BLaER1 treated with 17β-estradiol and CSF1 and Interleukin-3, amounts not matched to agents 10 nM and 100 nM (cell line): ENCODE measurements around the gene CHCHD6.
A peak's percentile ranks its signal among the peaks of the same experiment; 100 is the strongest.

Experiments used
- H3K27ac ChIP-seq, 11 experiments: shearing (Covaris generic); formaldehyde crosslinking; 2 replicates each; pipeline ENCODE4 v1.8.1; 2022
- H3K27me3 ChIP-seq, 11 experiments: shearing (Covaris generic); formaldehyde crosslinking; 2 replicates each; pipeline ENCODE4 v1.8.1; 2022
- H3K36me3 ChIP-seq, 11 experiments: shearing (Covaris generic); formaldehyde crosslinking; 2 replicates each; pipeline ENCODE4 v1.8.1; 2022
- H3K4me1 ChIP-seq, 10 experiments: shearing (Covaris generic); formaldehyde crosslinking; 2 replicates each; pipeline ENCODE4 v1.8.1; 2022
- H3K4me2 ChIP-seq, 11 experiments: shearing (Covaris generic); formaldehyde crosslinking; 2 replicates each; pipeline ENCODE4 v1.8.1; 2022
- H3K4me3 ChIP-seq, 10 experiments: shearing (Covaris generic); formaldehyde crosslinking; 2 replicates each; pipeline ENCODE4 v1.8.1; 2022
- H3K9ac ChIP-seq, 11 experiments: shearing (Covaris generic); formaldehyde crosslinking; 2 replicates each; pipeline ENCODE4 v1.8.1; 2022
- H3K9me3 ChIP-seq, 11 experiments: shearing (Covaris generic); formaldehyde crosslinking; replicated peaks in 1 of 11; 2 replicates each; pipeline ENCODE4 v1.8.1; 2022
- H4K20me1 ChIP-seq, 11 experiments: shearing (Covaris generic); formaldehyde crosslinking; 2 replicates each; pipeline ENCODE4 v1.8.1; 2022
- Cebpa-rat ChIP-seq, 11 experiments: shearing (Covaris generic); IDR thresholded peaks; 2 replicates each; pipeline ENCODE4 v1.8.1; 2022

CHCHD6 gene

GRCh38 chr3:126659915-126660886, 43.8 kb upstream of the CHCHD6 start:
- H3K36me3 ChIP-seq = no peaks in the 10 kb centered on the region
- H3K9me3 ChIP-seq = peaks cover 24 to 46% (median 33%) of the 10 kb centered on the region in 11 experiments
- no peak overlapping the region for H3K27ac ChIP-seq
- H3K4me2 ChIP-seq = no peak overlapping the region
- H3K9ac ChIP-seq = no peak overlapping the region
- peaks cover 0 to 10% (median 0%) of the 10 kb centered on the region in 11 experiments; a peak in 1 of 22 replicates for H4K20me1 ChIP-seq
- peaks cover 0 to 8% (median 0%) of the 10 kb centered on the region in 10 experiments; a peak in 3 of 20 replicates for H3K4me1 ChIP-seq
- H3K4me3 ChIP-seq = no peak overlapping the region
- H3K27me3 ChIP-seq = peaks cover 13 to 19% (median 16%) of the 10 kb centered on the region in 11 experiments
- no peak for TF ChIP-seq Cebpa-rat (IDR thresholded peaks at IDR 0.05)

- no peak for TF ChIP-seq Cebpa-rat (IDR thresholded peaks at IDR 0.05)
- no peak overlapping the region for H3K4me2 ChIP-seq
- peaks cover 0 to 7% (median 2%) of the 10 kb centered on the region in 10 experiments; a peak in 6 of 20 replicates for H3K4me1 ChIP-seq
- H4K20me1 ChIP-seq = peaks cover 0 to 10% (median 0%) of the 10 kb centered on the region in 11 experiments; a peak in 1 of 22 replicates
- H3K27ac ChIP-seq = no peak overlapping the region
- H3K36me3 ChIP-seq = no peaks in the 10 kb centered on the region
- H3K4me3 ChIP-seq = no peak overlapping the region
- H3K9ac ChIP-seq = no peak overlapping the region
- H3K9me3 ChIP-seq = peaks cover 24 to 46% (median 33%) of the 10 kb centered on the region in 11 experiments
- H3K27me3 ChIP-seq = peaks cover 0 to 4% (median under 1%) of the 10 kb centered on the region in 11 experiments; a peak in 6 of 22 replicates
Measured at GRCh38 chr3:126661532-126662364, 42.3 kb upstream of the CHCHD6 start.

GRCh38 chr3:126663257-126663656, 40.8 kb upstream of the CHCHD6 start:
- Histone ChIP-seq H3K9ac (no peak overlapping the region), H3K4me3 (no peak overlapping the region), H3K27ac (no peak overlapping the region), H3K27me3 (no peaks in the 10 kb centered on the region), H4K20me1 (0 out of 22 replicates have a peak, but pooled peaks cover 0 to 10% (median 0%) of the 10 kb centered on the region in 11 experiments), H3K36me3 (no peaks in the 10 kb centered on the region), H3K4me2 (no peak overlapping the region), H3K9me3 (peaks cover 21 to 39% (median 30%) of the 10 kb centered on the region in 11 experiments), H3K4me1 (peaks cover 0 to 6% (median 2%) of the 10 kb centered on the region in 10 experiments; a peak in 6 of 20 replicates)
- no peak for TF ChIP-seq Cebpa-rat (IDR thresholded peaks at IDR 0.05)

- 0 out of 22 replicates have a peak, but pooled peaks cover 0 to 10% (median 0%) of the 10 kb centered on the region in 11 experiments for H4K20me1 ChIP-seq
- no peak overlapping the region for H3K4me3 ChIP-seq
- no peak overlapping the region for H3K4me2 ChIP-seq
- no peaks in the 10 kb centered on the region for H3K36me3 ChIP-seq
- H3K4me1 ChIP-seq = peaks cover 0 to 6% (median 2%) of the 10 kb centered on the region in 10 experiments; a peak in 6 of 20 replicates
- no peaks in the 10 kb centered on the region for H3K27me3 ChIP-seq
- H3K27ac ChIP-seq = no peak overlapping the region
- peaks cover 17 to 34% (median 25%) of the 10 kb centered on the region in 11 experiments for H3K9me3 ChIP-seq
- no peak for TF ChIP-seq Cebpa-rat (IDR thresholded peaks at IDR 0.05)
- H3K9ac ChIP-seq = no peak overlapping the region
Measured at GRCh38 chr3:126663750-126664149, 40.3 kb upstream of the CHCHD6 start.

- Histone ChIP-seq H3K9me3 (peaks cover 11 to 25% (median 17%) of the 10 kb centered on the region in 11 experiments; a peak in 20 of 22 replicates), H3K36me3 (no peaks in the 10 kb centered on the region), H3K27me3 (no peaks in the 10 kb centered on the region), H3K9ac (no peak overlapping the region), H4K20me1 (0 out of 22 replicates have a peak, but pooled peaks cover 0 to 10% (median 0%) of the 10 kb centered on the region in 11 experiments), H3K4me1 (peaks cover 0 to 6% (median 2%) of the 10 kb centered on the region in 10 experiments; a peak in 6 of 20 replicates), H3K4me2 (no peak overlapping the region), H3K27ac (no peak overlapping the region), H3K4me3 (no peak overlapping the region)
- no peak for TF ChIP-seq Cebpa-rat (IDR thresholded peaks at IDR 0.05)
Measured at GRCh38 chr3:126664591-126665214, 39.3 kb upstream of the CHCHD6 start.

GRCh38 chr3:126665221-126665936, 38.7 kb upstream of the CHCHD6 start:
- no peak overlapping the region for H3K4me3 ChIP-seq
- peaks cover 11 to 18% (median 14%) of the 10 kb centered on the region in 11 experiments; a peak in 20 of 22 replicates for H3K9me3 ChIP-seq
- no peak overlapping the region for H3K9ac ChIP-seq
- H3K4me1 ChIP-seq = peaks cover 0 to 6% (median 2%) of the 10 kb centered on the region in 10 experiments; a peak in 6 of 20 replicates
- H4K20me1 ChIP-seq = 0 out of 22 replicates have a peak, but pooled peaks cover 0 to 10% (median 0%) of the 10 kb centered on the region in 11 experiments
- no peak for TF ChIP-seq Cebpa-rat (IDR thresholded peaks at IDR 0.05)
- no peak overlapping the region for H3K27ac ChIP-seq
- H3K36me3 ChIP-seq = no peaks in the 10 kb centered on the region
- no peaks in the 10 kb centered on the region for H3K27me3 ChIP-seq
- peak overlapping the region in 5 of 11 experiments; percentile 2 to 38 (median 28); a peak in 5 of 22 replicates for H3K4me2 ChIP-seq

- Histone ChIP-seq H3K9ac (no peak overlapping the region), H3K4me3 (no peak overlapping the region), H3K4me2 (peak overlapping the region in 6 of 11 experiments; percentile 2 to 38 (median 21); a peak in 6 of 22 replicates), H3K36me3 (no peaks in the 10 kb centered on the region), H3K4me1 (peaks cover 0 to 8% (median 2%) of the 10 kb centered on the region in 10 experiments; a peak in 7 of 20 replicates), H3K27ac (no peak overlapping the region), H4K20me1 (0 out of 22 replicates have a peak, but pooled peaks cover 0 to 10% (median 0%) of the 10 kb centered on the region in 11 experiments), H3K9me3 (peaks cover 5 to 12% (median 8%) of the 10 kb centered on the region in 11 experiments; a peak in 20 of 22 replicates), H3K27me3 (no peaks in the 10 kb centered on the region)
- TF ChIP-seq Cebpa-rat (IDR thresholded peaks at IDR 0.05) = no peak
Measured at GRCh38 chr3:126665959-126666657, 37.9 kb upstream of the CHCHD6 start.
